OCI-LY7 (cell line): Measurements from ENCODE around the gene HEY2. TPM values are rescaled to one million over a fixed set of nuclear protein-coding genes. Genes with fewer than 3 reads are reported as not detected.

Experiments
- BruUV-seq: library from RNA; stranded (reverse); fragments of 400-500 nt; replicated peaks from 2 replicates; lab custom pipeline; 2021; lab: Mats Ljungman, UMichigan
- CTCF ChIA-PET: fragments of 300-600 bp; sonication (Branson Sonifier 250); formaldehyde crosslinking; loops from one replicate; lab custom pipeline; 2022; ENCODE audit warnings: antibody characterized with exemption; ENCODE audit not compliant: unreplicated experiment; lab: Charles Lee
- POLR2A ChIA-PET: fragments of 300-600 bp; sonication (Branson Sonifier 250); formaldehyde crosslinking; loops from one replicate; lab custom pipeline; 2022; ENCODE audit warnings: antibody characterized with exemption; lab: Charles Lee
- DNase-seq: peaks from one replicate; pipeline ENCODE4 v3.0.0-alpha.2; 2015; ENCODE audit warnings: low spot score
- H2AFZ ChIP-seq: fragments of 200-600 bp; sonication (generic), shearing (Covaris generic); 2 replicates; pipeline ENCODE4 v1.6.1; 2014; ENCODE audit warnings: mild to moderate bottlenecking, antibody characterized with exemption, low read length, moderate library complexity
- H3K27ac ChIP-seq: fragments of 200-600 bp; sonication (generic); 2 replicates; pipeline ENCODE4 v1.5.1; 2014; ENCODE audit warnings: mixed run types, low read depth, mild to moderate bottlenecking, moderate library complexity, low read length, inconsistent platforms; ENCODE audit not compliant: poor library complexity, severe bottlenecking
- H3K36me3 ChIP-seq: fragments of 200-600 bp; sonication (generic); 2 replicates; pipeline ENCODE4 v1.6.1; 2014; ENCODE audit warnings: mild to moderate bottlenecking, antibody characterized with exemption, low read length, moderate library complexity, mixed read lengths; ENCODE audit not compliant: insufficient read depth
- H3K4me1 ChIP-seq: fragments of 200-600 bp; sonication (generic); 2 replicates; pipeline ENCODE4 v1.5.1; 2014; ENCODE audit warnings: mild to moderate bottlenecking, low read length; ENCODE audit not compliant: insufficient read depth, poor library complexity, severe bottlenecking
- H3K4me2 ChIP-seq: fragments of 200-600 bp; sonication (generic); 2 replicates; pipeline ENCODE4 v1.6.1; 2014; ENCODE audit warnings: mild to moderate bottlenecking, low read length
- H3K4me3 ChIP-seq: fragments of 200-600 bp; sonication (generic); 2 replicates; pipeline ENCODE4 v1.5.1; 2014; ENCODE audit warnings: mild to moderate bottlenecking, low read depth, low read length; ENCODE audit not compliant: poor library complexity, severe bottlenecking
- H3K79me2 ChIP-seq: fragments of 200-600 bp; sonication (generic); 2 replicates; pipeline ENCODE4 v1.6.1; 2016; ENCODE audit warnings: low read depth, mild to moderate bottlenecking, low read length, moderate library complexity, mixed read lengths; ENCODE audit not compliant: insufficient read depth
- H3K9me2 ChIP-seq: fragments of 200-600 bp; sonication (generic); 2 replicates; pipeline ENCODE4 v1.6.1; 2016; ENCODE audit warnings: mild to moderate bottlenecking, low read length, mixed read lengths; ENCODE audit not compliant: insufficient read depth
- H3K9me3 ChIP-seq: fragments of 200-600 bp; sonication (generic); 2 replicates; pipeline ENCODE4 v1.6.1; 2014; ENCODE audit warnings: mild to moderate bottlenecking, mixed run types, low read length, mixed read lengths
- H4K20me1 ChIP-seq: fragments of 200-600 bp; sonication (generic); 2 replicates; pipeline ENCODE4 v1.6.1; 2014; ENCODE audit warnings: mild to moderate bottlenecking, antibody characterized with exemption, low read length, moderate library complexity, mixed read lengths; ENCODE audit not compliant: insufficient read depth
- EZH2phosphoT487 ChIP-seq: fragments of 200-600 bp; sonication (generic); IDR thresholded peaks from 2 replicates; pipeline ENCODE4 v1.6.1; 2018; ENCODE audit warnings: low read depth, borderline replicate concordance, mild to moderate bottlenecking, mixed run types, antibody characterized with exemption, low read length, moderate library complexity, mixed read lengths
- intact Hi-C: fragments of 100-400 bp; cut with micrococcal nuclease; formaldehyde crosslinking; loops from one replicate; pipeline ENCODE4 v1.10.0; 2022; ENCODE audit not compliant: unreplicated experiment
- total RNA-seq, 2 experiments: library from RNA; depleted of rRNA in 1 of 2; stranded (reverse); fragments of >200 nt in 1 of 2; shearing (Covaris generic) in 1 of 2; gene quantifications; 2 replicates each; pipeline ENCODE4 v1.2.3, GENCODE V29; 2014 to 2022
- TF ChIP-seq, protein P1 (sequence below): fragments of 200-600 bp; sonication (generic); conservative IDR thresholded peaks from 2 replicates; pipeline ENCODE4 v1.5.1; 2014; ENCODE audit warnings: mild to moderate bottlenecking, antibody characterized with exemption, low read length, moderate library complexity, mixed read lengths

HEY2 gene
- total RNA-seq, 2 experiments from 2014 or later, result 0.32 to 1.3 TPM

DNA sequence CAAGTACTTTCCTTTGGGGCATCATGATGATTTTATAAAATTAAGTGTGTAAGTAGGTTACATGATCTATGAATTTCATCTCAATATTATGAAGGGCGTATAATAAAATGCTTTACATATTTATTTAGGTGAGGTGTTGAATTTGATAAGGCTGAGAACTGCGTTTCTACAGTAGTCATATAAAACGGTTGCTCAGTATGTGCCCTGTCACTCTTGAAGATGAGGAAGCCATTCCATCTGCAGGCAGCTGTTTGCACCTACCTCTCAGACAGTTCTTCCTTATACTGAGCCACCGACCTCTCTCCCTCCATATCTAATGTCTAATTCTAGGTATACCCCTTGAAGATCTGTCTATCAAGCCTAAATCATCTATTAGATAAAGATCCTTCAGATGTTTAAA, 57.4 kb downstream of the HEY2 start:
- no peaks in the 10 kb centered on the region for H4K20me1 ChIP-seq
- peaks cover 99% of the 10 kb centered on the region for H3K4me1 ChIP-seq
- peak overlapping the region; percentile 77 for H3K4me2 ChIP-seq

GRCh38 chr6:125807293-125807692, 57.9 kb downstream of the HEY2 start:
- peaks cover 99% of the 10 kb centered on the region for H3K4me1 ChIP-seq
- no peak for TF ChIP-seq EZH2phosphoT487
- TF ChIP-seq, protein P1, sequence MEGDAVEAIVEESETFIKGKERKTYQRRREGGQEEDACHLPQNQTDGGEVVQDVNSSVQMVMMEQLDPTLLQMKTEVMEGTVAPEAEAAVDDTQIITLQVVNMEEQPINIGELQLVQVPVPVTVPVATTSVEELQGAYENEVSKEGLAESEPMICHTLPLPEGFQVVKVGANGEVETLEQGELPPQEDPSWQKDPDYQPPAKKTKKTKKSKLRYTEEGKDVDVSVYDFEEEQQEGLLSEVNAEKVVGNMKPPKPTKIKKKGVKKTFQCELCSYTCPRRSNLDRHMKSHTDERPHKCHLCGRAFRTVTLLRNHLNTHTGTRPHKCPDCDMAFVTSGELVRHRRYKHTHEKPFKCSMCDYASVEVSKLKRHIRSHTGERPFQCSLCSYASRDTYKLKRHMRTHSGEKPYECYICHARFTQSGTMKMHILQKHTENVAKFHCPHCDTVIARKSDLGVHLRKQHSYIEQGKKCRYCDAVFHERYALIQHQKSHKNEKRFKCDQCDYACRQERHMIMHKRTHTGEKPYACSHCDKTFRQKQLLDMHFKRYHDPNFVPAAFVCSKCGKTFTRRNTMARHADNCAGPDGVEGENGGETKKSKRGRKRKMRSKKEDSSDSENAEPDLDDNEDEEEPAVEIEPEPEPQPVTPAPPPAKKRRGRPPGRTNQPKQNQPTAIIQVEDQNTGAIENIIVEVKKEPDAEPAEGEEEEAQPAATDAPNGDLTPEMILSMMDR, result no peak
- no peak for DNase-seq
- ChIA-PET CTCF (no interaction called here), POLR2A (interaction anchor here (0.6 to 5.1 kb wide), 7 partner anchors 9 to 104 kb away, joined by 3 to 28 read pairs (median 5); partner anchors contain the start of gene NCOA7)
- peaks cover 14% of the 10 kb centered on the region for H3K36me3 ChIP-seq
- no peak overlapping the region for H3K4me3 ChIP-seq
- H3K9me2 ChIP-seq, result no peaks in the 10 kb centered on the region
- H4K20me1 ChIP-seq, result no peaks in the 10 kb centered on the region
- H2AFZ ChIP-seq, result no peak overlapping the region
- no peaks in the 10 kb centered on the region for H3K9me3 ChIP-seq
- H3K27ac ChIP-seq, result peak overlapping the region; percentile 10
- BruUV-seq, result no TSS peak
- peak overlapping the region; percentile 77 for H3K4me2 ChIP-seq
- intact Hi-C loops, result no loop called here
- peaks cover 86% of the 10 kb centered on the region; the same call in 1 of the 2 replicates for H3K79me2 ChIP-seq

More for the DNA sequence above, 57.4 kb downstream of the HEY2 start:
- Histone ChIP-seq H2AFZ (no peak overlapping the region), H3K79me2 (peaks cover 86% of the 10 kb centered on the region; the same call in 1 of the 2 replicates), H3K4me3 (no peak overlapping the region), H3K27ac (peak overlapping the region; percentile 10), H3K9me3 (no peaks in the 10 kb centered on the region), H3K36me3 (peaks cover 17% of the 10 kb centered on the region), H3K9me2 (no peaks in the 10 kb centered on the region)
- no TSS peak for BruUV-seq
- POLR2A ChIA-PET, result interaction anchor here (0.6 to 5.1 kb wide), 6 partner anchors 9 to 105 kb away, joined by 3 to 28 read pairs (median 8); partner anchors contain the start of gene NCOA7
- TF ChIP-seq EZH2phosphoT487, result no peak
- TF ChIP-seq, protein P1, result no peak
- DNase-seq, result peak; percentile 36
- CTCF ChIA-PET, result no interaction called here
- intact Hi-C loops, result no loop called here

DNA sequence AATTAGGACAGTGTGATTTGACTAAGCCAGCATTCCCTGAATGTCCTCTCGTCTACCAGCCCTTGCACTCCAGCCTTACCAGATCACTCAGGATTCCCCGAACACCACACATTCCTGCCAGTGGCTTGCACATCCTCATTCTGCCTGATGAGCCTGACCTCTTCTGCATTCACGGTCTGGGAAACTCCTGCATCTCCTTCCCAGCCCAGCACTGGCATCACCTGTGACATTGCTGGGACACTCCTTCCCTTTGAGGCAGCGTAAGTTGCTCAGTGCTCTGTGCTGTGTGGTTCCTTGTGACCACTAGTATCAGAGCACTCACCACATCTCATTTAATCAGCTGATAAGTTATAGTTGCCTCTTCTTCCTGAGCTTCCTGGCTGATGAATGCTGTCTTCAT, 58.6 kb downstream of the HEY2 start:
- peaks cover 17% of the 10 kb centered on the region for H3K36me3 ChIP-seq
- H3K4me1 ChIP-seq, result peaks cover 99% of the 10 kb centered on the region
- peaks cover 86% of the 10 kb centered on the region; the same call in 1 of the 2 replicates for H3K79me2 ChIP-seq
- no peak overlapping the region for H2AFZ ChIP-seq
- H4K20me1 ChIP-seq, result no peaks in the 10 kb centered on the region
- H3K9me2 ChIP-seq, result no peaks in the 10 kb centered on the region
- no peaks in the 10 kb centered on the region for H3K9me3 ChIP-seq
- no peak overlapping the region for H3K4me3 ChIP-seq
- H3K27ac ChIP-seq, result peak overlapping the region; percentile 71
- no peak for TF ChIP-seq EZH2phosphoT487
- TF ChIP-seq, protein P1, result no peak
- no peak for DNase-seq
- no TSS peak for BruUV-seq
- CTCF ChIA-PET, result interaction anchor here (0.8 kb wide), 1 partner anchor 9 kb away, joined by 3 read pairs; no protein-coding TSS in a partner anchor
- H3K4me2 ChIP-seq, result peak overlapping the region; percentile 77
- intact Hi-C loops, result no loop called here
- POLR2A ChIA-PET, result interaction anchor here (0.6 to 5.1 kb wide), 9 partner anchors 10 to 1627 kb away, joined by 3 to 28 read pairs (median 5); partner anchors contain the start of gene NCOA7
